H1 (cell line): ENCODE measurements around the gene FICD. TPM values are rescaled to one million over a fixed set of nuclear protein-coding genes. Genes with fewer than 3 reads are reported as not detected.

Source experiments
- CTCF ChIA-PET: fragments of 300-600 bp; sonication (Branson Sonifier 250); formaldehyde crosslinking; loops from one replicate; lab custom pipeline; 2021; ENCODE audit not compliant: partially characterized antibody; lab: Charles Lee
- POLR2A ChIA-PET: fragments of 300-600 bp; sonication (Branson Sonifier 250); formaldehyde crosslinking; loops from one replicate; lab custom pipeline; 2021; ENCODE audit warnings: inconsistent platforms; ENCODE audit not compliant: partially characterized antibody; lab: Charles Lee
- DNase-seq, 2 experiments: peaks; one replicate each; pipeline versions ENCODE4 v3.0.0 to v3.0.0-alpha.2; 2010 to 2022; ENCODE audit warnings: low spot score in 2 of 2, low read depth in 1 of 2, mixed read lengths in 1 of 2
- FAIRE-seq: peaks from 2 replicates; lab custom pipeline; 2011; peaks lifted over from hg19 to GRCh38; lab: Jason Lieb, UNC
- H2AFZ ChIP-seq: 2 replicates; pipeline ENCODE4 v1.8.1; 2012; ENCODE audit warnings: low read length, inconsistent platforms
- H2AK5ac ChIP-seq: 2 replicates; pipeline ENCODE4 v1.6.1; 2013; ENCODE audit warnings: low read depth, low read length
- H2BK120ac ChIP-seq: replicated peaks from 2 replicates; pipeline ENCODE3; 2013; ENCODE audit warnings: low read depth, low read length, inconsistent platforms
- H2BK12ac ChIP-seq: 2 replicates; pipeline ENCODE4 v1.6.1; 2013; ENCODE audit warnings: low read depth, low read length
- H2BK15ac ChIP-seq: 2 replicates; pipeline ENCODE4 v1.6.1; 2013; ENCODE audit warnings: low read length
- H2BK20ac ChIP-seq: 2 replicates; pipeline ENCODE4 v1.6.1; 2013; ENCODE audit warnings: low read length
- H2BK5ac ChIP-seq: 2 replicates; pipeline ENCODE4 v1.6.1; 2013; ENCODE audit warnings: low read depth, low read length
- H3K14ac ChIP-seq: 2 replicates; pipeline ENCODE4 v1.6.1; 2013; ENCODE audit warnings: inconsistent platforms; ENCODE audit not compliant: insufficient read length
- H3K18ac ChIP-seq: 2 replicates; pipeline ENCODE4 v1.6.1; 2013; ENCODE audit warnings: low read length; ENCODE audit errors: extremely low read depth
- H3K23ac ChIP-seq: 2 replicates; pipeline ENCODE4 v1.6.1; 2013; ENCODE audit warnings: inconsistent platforms; ENCODE audit not compliant: insufficient read length
- H3K23me2 ChIP-seq: 2 replicates; pipeline ENCODE4 v1.6.1; 2013; ENCODE audit warnings: low read depth, low read length
- H3K27ac ChIP-seq: 2 replicates; pipeline ENCODE4 v1.6.1; 2011; ENCODE audit warnings: low read depth, low read length, inconsistent platforms
- H3K27me3 ChIP-seq, 4 experiments: replicated peaks in 1 of 4; 1 replicate in 1 of 4; 2 replicates in 3 of 4; pipeline versions ENCODE4 v1.6.1 to v1.8.1; 2011 to 2013; ENCODE audit warnings: low read length in 3 of 4, mild to moderate bottlenecking in 3 of 4, inconsistent platforms in 2 of 4, mixed read lengths in 2 of 4, moderate library complexity in 1 of 4; ENCODE audit not compliant: control insufficient read depth in 3 of 4, insufficient read depth in 3 of 4; ENCODE audit errors: extremely low read depth in 1 of 4
- H3K36me3 ChIP-seq, 4 experiments: 2 replicates each; pipeline versions ENCODE4 v1.6.1 to v1.8.1; 2011 to 2013; ENCODE audit warnings: mild to moderate bottlenecking in 4 of 4, low read length in 3 of 4, moderate library complexity in 2 of 4, control low read depth in 1 of 4, inconsistent platforms in 1 of 4; ENCODE audit not compliant: insufficient read depth in 4 of 4, control insufficient read depth in 2 of 4
- H3K4ac ChIP-seq: replicated peaks from 2 replicates; pipeline ENCODE3; 2013; ENCODE audit warnings: low read length, low read depth, mixed read lengths, inconsistent platforms; ENCODE audit not compliant: insufficient read length
- H3K4me1 ChIP-seq, 4 experiments: replicated peaks in 1 of 4; 1 replicate in 1 of 4; 2 replicates in 3 of 4; pipeline versions ENCODE4 v1.6.1 to v1.8.1; 2011 to 2013; ENCODE audit warnings: low read length in 3 of 4, inconsistent platforms in 2 of 4, mixed read lengths in 1 of 4; ENCODE audit not compliant: insufficient read depth in 4 of 4, control insufficient read depth in 3 of 4
- H3K4me2 ChIP-seq, 2 experiments: 2 replicates each; pipeline versions ENCODE4 v1.6.1 to v1.8.1; 2011 to 2013; ENCODE audit warnings: low read depth in 2 of 2, low read length in 2 of 2, control low read depth in 1 of 2, inconsistent platforms in 1 of 2, mild to moderate bottlenecking in 1 of 2; ENCODE audit not compliant: insufficient read depth in 1 of 2
- H3K4me3 ChIP-seq, 4 experiments: fragments of 200-600, 300-600 bp in 1 of 4; sonication (generic), shearing (Covaris generic), sonication (Bioruptor Twin) in 1 of 4; 2 replicates each; pipeline versions ENCODE4 v1.5.1 to v1.8.1; 2011 to 2016; ENCODE audit warnings: low read length in 4 of 4, low read depth in 3 of 4, control low read depth in 2 of 4, inconsistent platforms in 2 of 4, mild to moderate bottlenecking in 2 of 4, mixed read lengths in 1 of 4, moderate library complexity in 1 of 4; ENCODE audit not compliant: insufficient read depth in 2 of 4; ENCODE audit errors: extremely low read depth in 1 of 4
- H3K56ac ChIP-seq: replicated peaks from 2 replicates; pipeline ENCODE3; 2013; ENCODE audit warnings: low read depth, mild to moderate bottlenecking, mixed read lengths, low read length, inconsistent platforms; ENCODE audit not compliant: insufficient read length
- H3K79me1 ChIP-seq: 2 replicates; pipeline ENCODE4 v1.6.1; 2013; ENCODE audit warnings: low read depth, low read length, control low read depth
- H3K79me2 ChIP-seq, 2 experiments: 2 replicates each; pipeline versions ENCODE4 v1.6.1 to v1.8.1; 2012 to 2013; ENCODE audit warnings: low read length in 2 of 2, mild to moderate bottlenecking in 2 of 2, inconsistent platforms in 1 of 2; ENCODE audit not compliant: insufficient read depth in 2 of 2, control insufficient read depth in 1 of 2
- H3K9ac ChIP-seq, 4 experiments: replicated peaks in 1 of 4; 1 replicate in 1 of 4; 2 replicates in 3 of 4; pipeline versions ENCODE4 v1.6.1 to v1.8.1; 2011 to 2013; ENCODE audit warnings: low read depth in 3 of 4, low read length in 3 of 4, control low read depth in 2 of 4, mild to moderate bottlenecking in 2 of 4, moderate library complexity in 2 of 4, inconsistent platforms in 1 of 4; ENCODE audit errors: extremely low read depth in 1 of 4
- H3K9me3 ChIP-seq, 2 experiments: 2 replicates each; pipeline versions ENCODE4 v1.6.1 to v1.8.1; 2012 to 2013; ENCODE audit warnings: mild to moderate bottlenecking in 2 of 2, moderate library complexity in 2 of 2, control low read depth in 1 of 2, inconsistent platforms in 1 of 2, low read depth in 1 of 2, low read length in 1 of 2, mixed read lengths in 1 of 2; ENCODE audit not compliant: insufficient read depth in 2 of 2
- H4K20me1 ChIP-seq, 2 experiments: replicated peaks in 1 of 2; 2 replicates each; pipeline versions ENCODE3 to v1.8.1; 2011 to 2013; ENCODE audit warnings: inconsistent platforms in 2 of 2, low read length in 2 of 2, mild to moderate bottlenecking in 1 of 2; ENCODE audit not compliant: insufficient read depth in 2 of 2, control insufficient read depth in 1 of 2
- H4K5ac ChIP-seq: 2 replicates; pipeline ENCODE4 v1.6.1; 2013; ENCODE audit warnings: low read length, low read depth, mixed read lengths, inconsistent platforms; ENCODE audit not compliant: insufficient read length
- H4K8ac ChIP-seq: 2 replicates; pipeline ENCODE4 v1.8.0; 2013; ENCODE audit warnings: mild to moderate bottlenecking, moderate library complexity, low read length, inconsistent platforms; ENCODE audit not compliant: insufficient read depth; ENCODE audit errors: extremely low read depth
- H4K91ac ChIP-seq: replicated peaks from 2 replicates; pipeline ENCODE3; 2013; ENCODE audit warnings: low read length, mixed read lengths, inconsistent platforms; ENCODE audit not compliant: insufficient read length
- GTF2F1 ChIP-seq: IDR thresholded peaks from 2 replicates; pipeline ENCODE4 v1.6.1; 2012; ENCODE audit warnings: low read depth, low read length, improper control_type of control experiment, borderline replicate concordance
- POLR2AphosphoS5 ChIP-seq: IDR thresholded peaks from 2 replicates; pipeline ENCODE4 v1.6.1; 2011; ENCODE audit warnings: low read depth, low read length
- RAD21 ChIP-seq, 2 experiments: IDR thresholded peaks in 1 of 2; conservative IDR thresholded peaks in 1 of 2; 2 replicates each; pipeline ENCODE4 v1.6.1; 2011; ENCODE audit warnings: low read depth in 2 of 2, low read length in 2 of 2, improper control_type of control experiment in 1 of 2, inconsistent platforms in 1 of 2, mild to moderate bottlenecking in 1 of 2, moderate library complexity in 1 of 2
- WGBS, 2 experiments: shearing (Covaris generic) in 1 of 2; methylation state at CpG; one replicate each; pipeline versions ENCODE4 v1.1.6 to v1.1.7; 2013 to 2015; ENCODE audit warnings: low lambda C conversion rate in 2 of 2, mixed read lengths in 2 of 2, inconsistent platforms in 1 of 2, low coverage in 1 of 2, missing lambda C conversion rate in 1 of 2; ENCODE audit not compliant: insufficient replicate concordance in 2 of 2, insufficient coverage in 1 of 2, insufficient read length in 1 of 2; ENCODE audit errors: extremely low coverage in 1 of 2, missing lambda C conversion rate in 1 of 2; 5-methylcytosine and 5-hydroxymethylcytosine counted together
- polyA plus RNA-seq, 7 experiments: library from polyadenylated mRNA; depleted of rRNA in 3 of 7; stranded (reverse) in 5 of 7; unstranded in 2 of 7; fragments of >200 nt in 5 of 7; fragments of 200-250 nt in 2 of 7; gene quantifications; 1 replicate in 5 of 7; 2 replicates in 1 of 7; 4 replicates in 1 of 7; pipeline versions ENCODE4 v1.2.1 to v1.2.3, GENCODE V29; 2011 to 2013; ENCODE audit warnings: missing spikeins in 2 of 7, mixed read lengths in 2 of 7
- total RNA-seq: library from RNA; stranded (reverse); fragmentation: NEBNext Ultra II Directional; extraction: Animal tissue kit (Norgen Biotek cat#: 25700); gene quantifications from 2 replicates; pipeline ENCODE4 v1.2.1, GENCODE V29; 2021

Gene FICD
- total and polyA plus RNA-seq, 2 of the 8 experiments (the other 6 are each of a cell fraction or from before 2014, with no cell fraction given) = 2.2 to 6.0 TPM

DNA sequence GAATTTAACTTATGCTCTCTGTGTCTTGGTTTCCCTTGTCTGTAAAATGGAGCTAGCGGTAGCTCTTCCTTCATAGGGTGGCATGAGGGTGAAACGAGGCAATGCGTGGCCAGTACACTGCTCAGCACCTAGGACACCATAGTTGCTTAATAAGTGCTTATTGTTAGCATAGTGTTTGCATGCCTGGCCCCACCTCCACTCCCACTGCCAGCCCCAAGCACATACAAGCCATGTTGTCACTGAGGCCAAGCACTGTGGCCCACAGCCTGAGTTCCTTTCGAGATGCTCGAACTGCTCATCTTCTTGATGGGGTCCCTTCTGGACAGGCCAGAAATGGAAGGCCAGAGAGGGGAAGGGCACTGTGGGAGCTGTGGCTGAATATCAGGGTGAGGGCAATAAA, 839 bp downstream of the FICD start:
- Histone ChIP-seq H3K23me2 (peaks cover 5% of the 10 kb centered on the region; the same call in 1 of the 2 replicates), H2AFZ (no peak overlapping the region), H2BK120ac (no peak overlapping the region), H3K56ac (no peak overlapping the region), H3K14ac (no peak overlapping the region), H3K4ac (no peak overlapping the region), H2AK5ac (no peak overlapping the region), H3K79me2 (peaks cover 0 to 6% of the 10 kb centered on the region in 2 experiments; a peak in 1 of 4 replicates), H3K4me1 (peaks cover 0 to 8% (median 3%) of the 10 kb centered on the region in 4 experiments; a peak in 6 of 7 replicates), H3K36me3 (peaks cover 10 to 28% (median 22%) of the 10 kb centered on the region in 4 experiments), H4K5ac (no peak overlapping the region), H3K79me1 (peaks cover 4% of the 10 kb centered on the region; the same call in 1 of the 2 replicates), H2BK5ac (no peak overlapping the region), H3K9ac (peak overlapping the region in 3 of 4 experiments; percentile 26 to 68 (median 62); a peak in 6 of 7 replicates), H3K23ac (no peak overlapping the region), H3K4me3 (peak overlapping the region; percentile 52 to 87 (median 62)), H2BK15ac (no peak overlapping the region), H3K18ac (no peak overlapping the region), H3K27ac (no peak overlapping the region), H2BK12ac (no peak overlapping the region), H4K91ac (no peak overlapping the region), H4K20me1 (peaks cover 5 to 9% of the 10 kb centered on the region in 2 experiments), H3K9me3 (no peaks in the 10 kb centered on the region), H2BK20ac (no peak overlapping the region), H4K8ac (no peak overlapping the region; the same call in 1 of the 2 replicates), H3K27me3 (no peaks in the 10 kb centered on the region), H3K4me2 (peak overlapping the region; percentile 92 to 93)
- FAIRE-seq = no peak
- DNase-seq = no peak
- 75% methylated on average over 5 of the region's 5 CpGs; no CpG with 5 or more reads in 1 of the 2 experiments for WGBS, 2 experiments
- ChIA-PET POLR2A (interaction anchor here (0.9 to 1.9 kb wide), 4 partner anchors 10 to 45 kb away, joined by 3 to 8 read pairs (median 4); partner anchors contain the start of gene SART3), CTCF (interaction anchor here (1.1 to 2.9 kb wide), 5 partner anchors 10 to 525 kb away, joined by 3 to 7 read pairs (median 3); no protein-coding TSS in a partner anchor)
- TF ChIP-seq GTF2F1 (no peak), POLR2AphosphoS5 (peak; percentile 17; the same call in 1 of the 2 replicates), RAD21 (IDR thresholded peaks at IDR 0.05 in 1 of 2, conservative IDR thresholded peaks at IDR 0.05 in 1 of 2; ENCODE audit: low read depth in 2 of 2, low read length in 2 of 2) (no peak)
